NCI-H146 (cell line): ENCODE measurements around the gene MYCN.
A peak's percentile ranks its signal among the peaks of the same experiment; 100 is the strongest.
"Not testable (repeated sequence)": the region's sequence is repeated elsewhere in the genome, so short reads cannot be mapped to it uniquely, and the experiment has no call there.

Experiments
- DNase-seq: peaks from one replicate; lab custom pipeline; 2025; lab: John Stamatoyannopoulos, UW

The MYCN gene

GRCh38 chr2:15943378-15944280, 3.3 kb downstream of the MYCN start:
- peak; percentile 51 for DNase-seq

GRCh38 chr2:15944325-15945017, 4.1 kb downstream of the MYCN start:
- DNase-seq: peak; percentile 2

- no peak for DNase-seq
These were observed 5.8 kb downstream of the MYCN start for GRCh38 chr2:15945909-15946705.

DNA sequence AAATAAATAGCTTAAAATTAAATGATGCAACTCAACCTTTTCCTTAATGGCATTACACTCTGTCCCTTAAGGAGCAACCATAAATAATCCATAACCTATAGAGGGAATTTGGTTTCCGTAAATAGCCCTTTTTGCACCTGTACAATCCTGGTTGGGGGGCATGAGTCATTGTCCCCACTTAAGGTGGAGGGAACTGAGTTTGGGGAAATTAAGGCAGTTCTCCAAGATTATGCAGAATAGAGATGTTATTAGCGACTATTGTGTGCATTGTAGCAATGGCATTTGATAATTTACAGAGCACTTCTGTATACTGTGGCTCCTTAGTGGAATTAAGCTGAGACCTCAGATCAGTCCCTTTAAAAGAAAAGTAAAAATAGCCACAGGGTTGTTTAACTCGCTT, 6.6 kb downstream of the MYCN start:
- no peak for DNase-seq

GRCh38 chr2:15947431-15947830, 7.1 kb downstream of the MYCN start:
- DNase-seq: no peak

GRCh38 chr2:15948704-15948957, 8.3 kb downstream of the MYCN start:
- DNase-seq: no peak

GRCh38 chr2:15949126-15949525, 8.8 kb downstream of the MYCN start:
- no peak for DNase-seq

DNA sequence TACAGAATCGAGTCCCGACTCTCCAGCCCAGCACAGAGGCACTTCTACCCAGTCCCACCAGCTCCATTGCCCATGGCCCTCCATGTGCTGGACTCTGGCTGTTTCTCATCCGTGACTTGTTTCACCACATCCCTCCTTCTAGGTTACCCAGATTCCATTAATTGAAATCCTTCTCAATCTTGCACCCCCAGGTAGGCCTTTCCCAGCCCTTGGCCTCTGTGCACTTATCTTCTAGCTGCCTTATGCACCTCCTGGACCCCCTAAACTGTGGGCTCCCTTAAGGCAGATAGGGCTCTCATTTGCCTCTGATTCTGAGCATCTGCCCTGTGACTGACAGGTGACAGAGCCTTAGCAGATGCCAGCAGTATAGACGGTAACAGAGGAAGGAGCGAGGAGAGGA, 9.2 kb downstream of the MYCN start:
- no peak for DNase-seq

DNA sequence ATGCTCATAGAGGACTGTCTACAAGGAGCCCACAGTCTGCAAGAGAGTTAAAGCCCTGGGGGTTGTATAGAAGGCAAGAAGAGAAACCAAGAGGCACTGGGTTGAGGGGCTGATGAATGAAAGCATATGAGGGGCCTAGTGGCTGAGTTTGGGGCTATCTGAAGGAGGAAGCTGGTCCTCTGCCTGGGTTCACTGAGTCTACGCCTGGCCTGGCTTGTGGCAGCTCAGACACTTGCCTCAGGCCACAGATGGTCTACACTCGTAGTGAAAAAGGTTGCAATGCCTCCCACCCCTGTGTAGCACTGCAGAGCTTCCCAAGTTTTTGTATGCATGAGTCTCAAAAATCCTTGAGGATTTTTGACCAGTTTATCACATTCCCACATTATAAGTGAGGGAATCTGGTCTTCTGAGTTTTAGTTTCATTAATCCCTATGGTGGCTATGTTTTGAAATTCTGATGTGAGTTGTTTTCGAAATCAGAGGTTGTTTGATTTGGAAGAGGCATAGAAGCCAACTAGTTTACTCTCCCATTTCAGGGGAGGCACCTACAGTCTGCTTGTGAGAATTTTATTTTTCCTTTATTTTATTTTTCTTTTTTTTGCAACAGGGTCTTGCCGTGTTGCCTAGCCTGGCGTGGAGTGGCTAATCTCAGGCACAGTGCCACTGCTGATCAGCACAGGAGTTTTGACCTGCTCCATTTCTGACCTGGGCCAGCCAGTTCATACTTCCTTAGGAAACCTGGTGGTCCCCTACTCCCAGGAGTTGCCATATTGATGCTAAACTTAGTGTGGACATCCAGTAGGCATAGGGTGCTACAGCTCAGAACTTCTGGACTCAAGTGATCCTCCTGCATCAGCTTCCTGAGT, 10.0 kb downstream of the MYCN start:
- DNase-seq: no peak

- DNase-seq: not testable (repeated sequence)
These were observed 11.6 kb downstream of the MYCN start for GRCh38 chr2:15951936-15952335.

DNA sequence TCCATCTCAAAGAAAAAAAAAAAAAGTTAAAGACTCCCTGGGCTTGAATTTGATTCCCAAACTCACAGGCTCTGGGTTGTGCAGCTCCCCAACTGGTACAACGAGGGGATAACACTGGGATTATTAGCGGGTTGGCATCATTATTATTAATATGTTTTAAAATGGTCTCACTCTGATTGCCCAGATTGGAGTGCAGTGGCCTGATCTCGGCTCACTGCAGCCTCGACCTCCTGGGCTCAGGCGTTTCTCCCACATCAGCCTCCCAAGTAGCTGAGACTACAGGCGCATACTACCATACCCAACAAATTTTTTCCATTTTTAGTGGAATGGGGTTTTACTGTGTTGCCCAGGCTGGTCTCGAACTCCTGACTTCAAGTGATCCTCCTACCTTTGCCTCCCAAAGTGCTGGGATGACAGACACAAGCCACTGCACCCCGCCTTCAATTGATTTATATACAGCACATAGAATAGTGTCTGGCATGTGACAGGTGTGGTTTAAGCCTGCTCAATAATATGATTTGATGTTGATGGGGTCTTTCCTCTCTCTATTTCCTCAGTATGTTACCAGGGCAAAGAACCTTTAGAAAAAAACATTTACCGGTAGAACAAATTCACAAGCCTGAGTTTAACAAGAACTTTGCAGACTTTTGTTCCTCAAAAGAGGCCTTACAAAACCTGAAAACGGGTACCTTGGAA, 12.2 kb downstream of the MYCN start:
- no peak for DNase-seq

GRCh38 chr2:15953147-15953630, 12.8 kb downstream of the MYCN start:
- no peak for DNase-seq

DNA sequence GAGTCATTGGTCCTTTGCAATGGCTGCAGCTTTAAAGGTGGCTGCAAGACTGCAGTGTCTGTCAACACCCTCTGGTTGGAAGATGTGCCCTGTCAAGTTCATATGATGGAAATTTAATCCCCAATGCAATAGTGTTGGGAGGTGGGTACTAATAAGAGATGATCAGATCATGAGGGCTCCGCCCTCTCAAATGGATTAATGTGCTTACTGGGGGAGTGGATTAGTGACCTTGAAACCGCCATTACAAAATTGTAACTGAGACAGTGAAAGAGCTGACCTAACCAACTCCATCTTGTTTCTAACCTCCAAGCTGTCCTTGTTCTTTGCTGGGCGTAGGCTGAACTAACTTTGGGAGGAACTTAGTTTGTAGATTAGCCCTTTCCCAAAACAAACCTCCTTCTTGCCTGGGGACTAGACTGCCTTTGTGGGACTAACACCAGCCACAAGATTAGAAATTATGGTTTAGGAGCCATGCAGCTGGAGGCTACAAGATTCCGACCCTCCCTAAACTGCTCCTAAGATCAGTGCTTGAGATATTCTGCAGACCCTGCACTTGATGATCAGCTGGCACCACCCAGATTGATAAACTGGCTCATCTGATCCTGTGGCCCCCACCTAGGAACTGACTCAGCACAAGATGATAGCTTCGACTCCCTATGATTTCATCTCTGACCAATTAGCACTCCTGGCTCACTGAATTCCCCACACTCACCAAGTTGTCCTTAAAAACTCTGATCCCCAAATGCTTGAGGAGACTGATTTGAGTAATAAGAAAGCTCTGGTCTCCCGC, 13.7 kb downstream of the MYCN start:
- no peak for DNase-seq

- no peak for DNase-seq
These were observed 14.4 kb downstream of the MYCN start for GRCh38 chr2:15954761-15955160.

- no peak for DNase-seq
These were observed 15.1 kb downstream of the MYCN start for GRCh38 chr2:15955232-15955988.

- DNase-seq: no peak
These were observed 15.9 kb downstream of the MYCN start for GRCh38 chr2:15956230-15956629.

DNA sequence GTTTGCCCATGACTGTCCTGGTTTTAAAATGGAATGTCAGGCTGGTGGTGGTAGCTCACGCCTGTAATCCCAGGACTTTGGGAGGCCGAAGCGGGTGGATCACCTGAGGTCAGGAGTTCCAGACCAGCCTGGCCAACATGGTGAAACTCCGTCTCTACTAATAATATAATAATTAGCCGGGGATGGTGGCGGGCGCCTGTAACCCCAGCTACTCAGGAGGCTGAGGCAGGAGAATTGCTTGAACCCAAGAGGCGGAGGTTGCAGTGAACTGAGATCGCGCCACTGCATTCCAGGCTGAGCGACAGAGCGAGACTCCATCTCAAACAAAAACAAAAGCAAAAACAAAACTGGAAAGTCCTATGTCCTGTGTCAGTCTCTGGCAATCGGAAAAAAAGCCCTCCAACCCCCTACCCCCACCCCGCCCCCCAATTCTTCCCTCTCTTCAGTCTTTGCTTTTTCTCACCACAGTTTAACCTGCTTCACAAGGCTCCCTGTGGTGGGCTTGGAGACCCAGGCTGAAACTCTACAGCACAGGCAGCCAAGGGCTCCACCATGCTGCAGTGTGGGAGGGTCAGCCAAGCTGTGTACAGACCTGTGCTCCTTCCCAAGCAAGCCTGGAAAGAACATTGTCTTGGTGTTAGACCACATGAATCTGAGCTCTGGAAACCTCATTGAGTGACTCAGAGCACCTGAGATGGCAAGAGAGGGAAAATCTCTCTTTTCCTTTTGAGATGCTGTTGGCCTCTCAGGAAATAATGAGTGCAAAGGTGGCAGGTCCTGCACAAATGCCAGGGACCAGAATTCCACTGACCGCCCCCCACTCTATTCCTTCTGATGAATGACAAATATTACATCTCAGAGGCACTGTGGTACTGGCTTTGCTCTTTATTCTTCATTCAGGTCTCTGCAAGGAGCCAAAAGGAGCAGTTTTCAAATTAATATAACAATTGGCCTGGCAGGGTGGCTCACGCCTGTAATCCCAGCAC, 16.7 kb downstream of the MYCN start:
- DNase-seq: no peak
